ENCODE data around the gene HID1. TPM values are rescaled to one million over a fixed set of nuclear protein-coding genes. Genes with fewer than 3 reads are reported as not detected.

The HID1 gene
- total and polyA plus RNA-seq, 2 experiments from 2014 or later, result not detected

- Histone ChIP-seq H3K36me3 (ENCODE audit: low read depth) (no peaks in the 10 kb centered on the region), H3K4me1 (ENCODE audit: insufficient read depth) (no peaks in the 10 kb centered on the region), H4K20me1 (ENCODE audit: insufficient read depth) (no peaks in the 10 kb centered on the region), H3K9me3 (ENCODE audit: low read depth) (no peaks in the 10 kb centered on the region), H3K9ac (no peak overlapping the region), H3K9me2 (ENCODE audit: insufficient read depth) (no peaks in the 10 kb centered on the region), H3K27me3 (replicated peaks; ENCODE audit: insufficient read depth) (peaks cover 67% of the 10 kb centered on the region), H3K4me2 (ENCODE audit: unreplicated experiment) (no peak overlapping the region), H2AFZ (no peak overlapping the region), H3K4me3 (no peak overlapping the region), H3K79me2 (ENCODE audit: insufficient read depth) (no peaks in the 10 kb centered on the region), H3K27ac (no peak overlapping the region), H3F3A (ENCODE audit: insufficient read depth) (no peaks in the 10 kb centered on the region)
- TF ChIP-seq EZH2phosphoT487 (IDR thresholded peaks at IDR 0.05; ENCODE audit: insufficient read depth, low read depth) (no peak), EZH2 (IDR thresholded peaks at IDR 0.05; ENCODE audit: insufficient read depth, poor library complexity, severe bottlenecking) (no peak)
- DNase-seq, result no peak
- in situ Hi-C loops (cut with MboI), result no loop called here
- WGBS, 2 experiments (ENCODE audit: low coverage in 1 of 2, low lambda C conversion rate in 2 of 2, missing lambda C conversion rate in 2 of 2), result 19 to 20% methylated on average over 5 to 6 of the region's 6 CpGs
Observed at GRCh38 chr17:74922172-74922571, 50.4 kb downstream of the HID1 start.

DNA sequence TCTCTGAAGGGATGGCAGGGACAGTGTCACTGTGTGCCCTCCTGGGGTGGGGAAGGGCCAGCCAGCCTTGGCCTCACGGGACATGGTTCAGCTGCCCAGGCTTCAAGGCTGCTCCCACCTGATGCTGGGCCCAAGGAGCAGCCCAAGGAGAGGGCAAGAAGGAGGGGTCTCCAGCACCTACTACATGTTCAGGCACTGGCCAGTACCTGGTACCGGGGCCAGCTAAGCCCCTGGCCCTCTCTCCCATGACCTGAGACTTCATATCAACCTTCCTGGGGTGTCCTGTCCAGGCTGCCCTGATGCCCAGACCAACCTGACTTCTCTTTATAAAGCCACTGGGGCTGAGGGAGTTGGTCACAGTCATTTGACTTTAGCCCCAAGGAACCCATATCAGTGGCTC is 50.8 kb downstream of the HID1 start:
- H3K4me3 ChIP-seq, result no peak overlapping the region
- H3K79me2 ChIP-seq (ENCODE audit: insufficient read depth), result no peaks in the 10 kb centered on the region
- no peak for TF ChIP-seq EZH2 (IDR thresholded peaks at IDR 0.05; ENCODE audit: insufficient read depth, poor library complexity, severe bottlenecking)
- TF ChIP-seq EZH2phosphoT487 (IDR thresholded peaks at IDR 0.05; ENCODE audit: insufficient read depth, low read depth), result no peak
- H3K27ac ChIP-seq, result no peak overlapping the region
- no peaks in the 10 kb centered on the region for H3K4me1 ChIP-seq (ENCODE audit: insufficient read depth)
- no peaks in the 10 kb centered on the region for H3K36me3 ChIP-seq (ENCODE audit: low read depth)
- peaks cover 63% of the 10 kb centered on the region for H3K27me3 ChIP-seq (replicated peaks; ENCODE audit: insufficient read depth)
- H3K9me2 ChIP-seq (ENCODE audit: insufficient read depth), result no peaks in the 10 kb centered on the region
- no peak overlapping the region for H3K9ac ChIP-seq
- DNase-seq, result no peak
- H2AFZ ChIP-seq, result no peak overlapping the region
- WGBS, 2 experiments (ENCODE audit: low coverage in 1 of 2, low lambda C conversion rate in 2 of 2, missing lambda C conversion rate in 2 of 2), result 74 to 76% methylated on average over 2 of the region's 2 CpGs
- H3F3A ChIP-seq (ENCODE audit: insufficient read depth), result no peaks in the 10 kb centered on the region
- in situ Hi-C loops (cut with MboI), result no loop called here
- no peaks in the 10 kb centered on the region for H4K20me1 ChIP-seq (ENCODE audit: insufficient read depth)
- no peak overlapping the region for H3K4me2 ChIP-seq (ENCODE audit: unreplicated experiment)
- H3K9me3 ChIP-seq (ENCODE audit: low read depth), result no peaks in the 10 kb centered on the region

- no peak for DNase-seq
- 10 to 17% methylated on average over 15 to 19 of the region's 19 CpGs for WGBS, 2 experiments (ENCODE audit: low coverage in 1 of 2, low lambda C conversion rate in 2 of 2, missing lambda C conversion rate in 2 of 2)
- Histone ChIP-seq H3K27me3 (replicated peaks; ENCODE audit: insufficient read depth) (peaks cover 63% of the 10 kb centered on the region), H3K9me3 (ENCODE audit: low read depth) (no peaks in the 10 kb centered on the region), H3K4me3 (no peak overlapping the region), H3K36me3 (ENCODE audit: low read depth) (no peaks in the 10 kb centered on the region), H3K9ac (no peak overlapping the region), H3K4me2 (ENCODE audit: unreplicated experiment) (no peak overlapping the region), H4K20me1 (ENCODE audit: insufficient read depth) (no peaks in the 10 kb centered on the region), H2AFZ (no peak overlapping the region), H3K27ac (no peak overlapping the region), H3K4me1 (ENCODE audit: insufficient read depth) (no peaks in the 10 kb centered on the region), H3K9me2 (ENCODE audit: insufficient read depth) (no peaks in the 10 kb centered on the region), H3F3A (ENCODE audit: insufficient read depth) (no peaks in the 10 kb centered on the region), H3K79me2 (ENCODE audit: insufficient read depth) (no peaks in the 10 kb centered on the region)
- TF ChIP-seq EZH2phosphoT487 (IDR thresholded peaks at IDR 0.05; ENCODE audit: insufficient read depth, low read depth) (no peak), EZH2 (IDR thresholded peaks at IDR 0.05; ENCODE audit: insufficient read depth, poor library complexity, severe bottlenecking) (no peak)
- in situ Hi-C loops (cut with MboI), result no loop called here
Observed at GRCh38 chr17:74921026-74921681, 51.4 kb downstream of the HID1 start.

- no peak for TF ChIP-seq EZH2phosphoT487 (IDR thresholded peaks at IDR 0.05; ENCODE audit: insufficient read depth, low read depth)
- no peak for TF ChIP-seq EZH2 (IDR thresholded peaks at IDR 0.05; ENCODE audit: insufficient read depth, poor library complexity, severe bottlenecking)
Observed at GRCh38 chr17:74920642-74921025, 51.9 kb downstream of the HID1 start.

GRCh38 chr17:74920306-74920620 is 52.3 kb downstream of the HID1 start:
- no peaks in the 10 kb centered on the region for H3K36me3 ChIP-seq (ENCODE audit: low read depth)
- no peak overlapping the region for H3K4me3 ChIP-seq
- no peak overlapping the region for H3K9ac ChIP-seq
- no peak overlapping the region for H3K27ac ChIP-seq
- H2AFZ ChIP-seq, result no peak overlapping the region
- H3K27me3 ChIP-seq (replicated peaks; ENCODE audit: insufficient read depth), result peaks cover 55% of the 10 kb centered on the region
- H3K4me2 ChIP-seq (ENCODE audit: unreplicated experiment), result no peak overlapping the region
- DNase-seq, result no peak
- H3K4me1 ChIP-seq (ENCODE audit: insufficient read depth), result no peaks in the 10 kb centered on the region
- H3K9me2 ChIP-seq (ENCODE audit: insufficient read depth), result no peaks in the 10 kb centered on the region
- 48 to 51% methylated on average over 24 to 27 of the region's 27 CpGs for WGBS, 2 experiments (ENCODE audit: low coverage in 1 of 2, low lambda C conversion rate in 2 of 2, missing lambda C conversion rate in 2 of 2)
- no peaks in the 10 kb centered on the region for H4K20me1 ChIP-seq (ENCODE audit: insufficient read depth)
- H3K9me3 ChIP-seq (ENCODE audit: low read depth), result no peaks in the 10 kb centered on the region
- no peaks in the 10 kb centered on the region for H3K79me2 ChIP-seq (ENCODE audit: insufficient read depth)
- no peaks in the 10 kb centered on the region for H3F3A ChIP-seq (ENCODE audit: insufficient read depth)
- in situ Hi-C loops (cut with MboI), result no loop called here
- TF ChIP-seq EZH2 (IDR thresholded peaks at IDR 0.05; ENCODE audit: insufficient read depth, poor library complexity, severe bottlenecking) (no peak), EZH2phosphoT487 (IDR thresholded peaks at IDR 0.05; ENCODE audit: insufficient read depth, low read depth) (no peak)

More at GRCh38 chr17:74920642-74921025, 51.9 kb downstream of the HID1 start:
- Histone ChIP-seq H2AFZ (no peak overlapping the region), H3K4me3 (no peak overlapping the region), H4K20me1 (ENCODE audit: insufficient read depth) (no peaks in the 10 kb centered on the region), H3K9ac (no peak overlapping the region), H3K9me3 (ENCODE audit: low read depth) (no peaks in the 10 kb centered on the region), H3F3A (ENCODE audit: insufficient read depth) (no peaks in the 10 kb centered on the region), H3K9me2 (ENCODE audit: insufficient read depth) (no peaks in the 10 kb centered on the region), H3K27ac (no peak overlapping the region), H3K36me3 (ENCODE audit: low read depth) (no peaks in the 10 kb centered on the region), H3K27me3 (replicated peaks; ENCODE audit: insufficient read depth) (peaks cover 59% of the 10 kb centered on the region), H3K4me2 (ENCODE audit: unreplicated experiment) (no peak overlapping the region), H3K4me1 (ENCODE audit: insufficient read depth) (no peaks in the 10 kb centered on the region), H3K79me2 (ENCODE audit: insufficient read depth) (no peaks in the 10 kb centered on the region)
- 23 to 43% methylated on average over 3 to 6 of the region's 6 CpGs for WGBS, 2 experiments (ENCODE audit: low coverage in 1 of 2, low lambda C conversion rate in 2 of 2, missing lambda C conversion rate in 2 of 2)
- in situ Hi-C loops (cut with MboI), result no loop called here
- no peak for DNase-seq
